Lower leg skin (tissue), 4 donors: ENCODE measurements around the gene PSAT1. TPM values are rescaled to one million over a fixed set of nuclear protein-coding genes. Genes with fewer than 3 reads are reported as not detected.
A peak's percentile ranks its signal among the peaks of the same experiment; 100 is the strongest.

Experiments
- DNase-seq, 2 donors: peaks; one replicate each; pipeline ENCODE4 v3.0.0-alpha.2; 2019; ENCODE audit warnings: low spot score in 2 of 2
- H3K4me3 ChIP-seq: fragments of 200-600 bp; sonication (generic); 2 replicates; pipeline ENCODE4 v1.5.1; 2017; ENCODE audit warnings: mild to moderate bottlenecking, low read depth; ENCODE audit not compliant: poor library complexity, severe bottlenecking
- CTCF ChIP-seq, 3 donors: fragments of 450-650 bp; IDR thresholded peaks; one replicate each; pipeline ENCODE4 v1.5.1; 2016; ENCODE audit warnings: antibody characterized with exemption in 3 of 3, mild to moderate bottlenecking in 3 of 3, moderate library complexity in 2 of 3
- POLR2A ChIP-seq, 2 donors: fragments of 450-650 bp; IDR thresholded peaks; one replicate each; pipeline ENCODE4 v1.6.1; 2016 to 2017; ENCODE audit warnings: antibody characterized with exemption in 2 of 2, mild to moderate bottlenecking in 1 of 2, moderate library complexity in 1 of 2
- WGBS, 2 donors: methylation state at CpG; one replicate each; pipeline ENCODE4 v1.1.5; 2018; 5-methylcytosine and 5-hydroxymethylcytosine counted together
- intact Hi-C: fragments of 100-400 bp; cut with DNase I; formaldehyde crosslinking; loops from one replicate; pipeline ENCODE4 v1.15.0; 2023; ENCODE audit warnings: low total_unique reads
- total RNA-seq, 4 donors: library from RNA; depleted of rRNA; stranded (reverse); fragments of >200 nt; gene quantifications; one replicate each; pipeline ENCODE4 v1.1.0, GENCODE V29; 2016

Gene PSAT1
- total RNA-seq, result 100 to 1,000 TPM in 1 of 4 donors, 10 to 100 TPM in 3; 50.2 to 106 (median 75.3) TPM

GRCh38 chr9:78296893-78297671 is at the start of gene PSAT1:
Gene PSAT1 (plus strand): TSS chr9:78297125. CDS start chr9:78297211, 86 bp downstream.
- intact Hi-C loops, result no loop called here
- WGBS, 2 donors, result 0 to 1% methylated on average over 28 to 42 of the region's 76 CpGs
- H3K4me3 ChIP-seq, result peak within 1 kb of the TSS; percentile 58
- DNase-seq, result peak; percentile 73 to 94
- TF ChIP-seq CTCF (IDR thresholded peaks at IDR 0.05), result no peak
- TF ChIP-seq POLR2A (IDR thresholded peaks at IDR 0.05), result no peak

GRCh38 chr9:78248635-78249034 is 48.3 kb upstream of the PSAT1 start:
- 91 to 93% methylated on average over 1 of the region's 1 CpG for WGBS, 2 donors
- no peak for TF ChIP-seq POLR2A (IDR thresholded peaks at IDR 0.05)
- no peak for TF ChIP-seq CTCF (IDR thresholded peaks at IDR 0.05)
- no peak for DNase-seq
- no peak overlapping the region for H3K4me3 ChIP-seq
- intact Hi-C loops, result no loop called here

GRCh38 chr9:78249542-78249941 is 47.4 kb upstream of the PSAT1 start:
- H3K4me3 ChIP-seq, result no peak overlapping the region
- no peak for DNase-seq
- TF ChIP-seq POLR2A (IDR thresholded peaks at IDR 0.05) (no peak), CTCF (IDR thresholded peaks at IDR 0.05) (no peak)
- intact Hi-C loops, result no loop called here

GRCh38 chr9:78252616-78253015 is 44.3 kb upstream of the PSAT1 start:
- DNase-seq, result no peak
- TF ChIP-seq CTCF (IDR thresholded peaks at IDR 0.05) (no peak), POLR2A (IDR thresholded peaks at IDR 0.05) (no peak)
- WGBS, 2 donors, result 93 to 97% methylated on average over 1 of the region's 1 CpG
- H3K4me3 ChIP-seq, result no peak overlapping the region
- intact Hi-C loops, result no loop called here

GRCh38 chr9:78253285-78253684 is 43.6 kb upstream of the PSAT1 start:
- no peak for DNase-seq
- WGBS, 2 donors, result 84 to 86% methylated on average over 4 of the region's 4 CpGs
- TF ChIP-seq CTCF (IDR thresholded peaks at IDR 0.05) (no peak), POLR2A (IDR thresholded peaks at IDR 0.05) (no peak)
- intact Hi-C loops, result no loop called here
- no peak overlapping the region for H3K4me3 ChIP-seq
